ENCODE results near the gene ICA1.

DNA sequence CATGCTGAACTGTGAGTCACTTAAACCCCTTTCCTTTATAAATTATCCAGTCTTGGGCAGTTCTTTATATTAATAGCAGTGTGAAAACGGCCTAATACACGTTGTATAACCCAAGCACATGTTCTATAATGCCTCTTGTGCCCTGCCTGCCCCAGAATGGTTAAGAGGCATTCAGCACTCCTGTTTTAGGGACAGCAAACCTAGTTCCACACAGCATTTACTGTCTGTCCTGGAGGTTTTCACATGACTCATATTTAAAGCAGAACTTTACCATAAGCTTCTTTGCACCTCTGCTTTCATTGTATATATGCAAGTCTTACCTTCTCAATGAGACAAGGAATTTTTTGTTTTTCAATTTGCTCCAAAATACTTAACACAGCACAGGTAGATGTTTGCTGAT lies 144.8 kb downstream of the ICA1 start:
- TF ChIP-seq, protein P1, sequence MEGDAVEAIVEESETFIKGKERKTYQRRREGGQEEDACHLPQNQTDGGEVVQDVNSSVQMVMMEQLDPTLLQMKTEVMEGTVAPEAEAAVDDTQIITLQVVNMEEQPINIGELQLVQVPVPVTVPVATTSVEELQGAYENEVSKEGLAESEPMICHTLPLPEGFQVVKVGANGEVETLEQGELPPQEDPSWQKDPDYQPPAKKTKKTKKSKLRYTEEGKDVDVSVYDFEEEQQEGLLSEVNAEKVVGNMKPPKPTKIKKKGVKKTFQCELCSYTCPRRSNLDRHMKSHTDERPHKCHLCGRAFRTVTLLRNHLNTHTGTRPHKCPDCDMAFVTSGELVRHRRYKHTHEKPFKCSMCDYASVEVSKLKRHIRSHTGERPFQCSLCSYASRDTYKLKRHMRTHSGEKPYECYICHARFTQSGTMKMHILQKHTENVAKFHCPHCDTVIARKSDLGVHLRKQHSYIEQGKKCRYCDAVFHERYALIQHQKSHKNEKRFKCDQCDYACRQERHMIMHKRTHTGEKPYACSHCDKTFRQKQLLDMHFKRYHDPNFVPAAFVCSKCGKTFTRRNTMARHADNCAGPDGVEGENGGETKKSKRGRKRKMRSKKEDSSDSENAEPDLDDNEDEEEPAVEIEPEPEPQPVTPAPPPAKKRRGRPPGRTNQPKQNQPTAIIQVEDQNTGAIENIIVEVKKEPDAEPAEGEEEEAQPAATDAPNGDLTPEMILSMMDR (IDR thresholded peaks at IDR 0.05) = no peak
- no peak for TF ChIP-seq EZH2phosphoT487 (IDR thresholded peaks at IDR 0.05)

Measured in neural progenitor cell (in vitro differentiated cells).